ENCODE data around the gene CLIP3. TPM values are rescaled to one million over a fixed set of nuclear protein-coding genes. Genes with fewer than 3 reads are reported as not detected.

Gene CLIP3
- total and polyA plus RNA-seq, 4 donors, result 0.59 to 1.5 (median 0.80) TPM

GRCh38 chr19:35978832-35979365 lies 53.8 kb downstream of the CLIP3 start:
- Histone ChIP-seq H3K36me3 (ENCODE audit: control insufficient read depth in 4 of 4, insufficient read depth in 3 of 4, low read depth in 1 of 4, low read length in 3 of 4) (no peaks in the 10 kb centered on the region), H3K9me3 (ENCODE audit: control insufficient read depth in 4 of 4, low read length in 3 of 4) (no peaks in the 10 kb centered on the region), H3K4me3 (ENCODE audit: low read depth in 1 of 3, low read length in 3 of 3) (no peak overlapping the region), H3K4me1 (ENCODE audit: control insufficient read depth in 4 of 4, insufficient read depth in 4 of 4, low read length in 3 of 4) (no peaks in the 10 kb centered on the region), H3K27me3 (ENCODE audit: control insufficient read depth in 4 of 4, insufficient read depth in 4 of 4, low read length in 3 of 4) (no peaks in the 10 kb centered on the region), H3K9ac (ENCODE audit: low read depth in 1 of 2, low read length in 2 of 2) (no peak overlapping the region), H3K27ac (ENCODE audit: low read depth in 1 of 2, low read length in 2 of 2) (no peak overlapping the region)
- 65% methylated on average over 20 of the region's 20 CpGs for whole genome bisulfite sequencing
- no peak for DNase-seq (ENCODE audit: low spot score)
- TF ChIP-seq HNF4G (IDR thresholded peaks at IDR 0.05) (no peak), ZBTB33 (IDR thresholded peaks at IDR 0.05) (no peak), FOXA2 (IDR thresholded peaks at IDR 0.05) (no peak), FOXA1 (IDR thresholded peaks at IDR 0.05) (no peak), REST (IDR thresholded peaks at IDR 0.05) (no peak), EGR1 (IDR thresholded peaks at IDR 0.05; ENCODE audit: low read depth in 2 of 2) (no peak), RAD21 (IDR thresholded peaks at IDR 0.05) (no peak), GABPA (IDR thresholded peaks at IDR 0.05 in 1 of 2, conservative IDR thresholded peaks at IDR 0.05 in 1 of 2) (no peak), RXRA (IDR thresholded peaks at IDR 0.05) (no peak), TAF1 (conservative IDR thresholded peaks at IDR 0.05) (no peak), MAX (IDR thresholded peaks at IDR 0.05) (no peak), NR2F2 (IDR thresholded peaks at IDR 0.05) (no peak)

- Histone ChIP-seq H3K27me3 (ENCODE audit: control insufficient read depth in 4 of 4, insufficient read depth in 4 of 4, low read length in 3 of 4) (no peaks in the 10 kb centered on the region), H3K4me3 (ENCODE audit: low read depth in 1 of 3, low read length in 3 of 3) (no peak overlapping the region), H3K9ac (ENCODE audit: low read depth in 1 of 2, low read length in 2 of 2) (no peak overlapping the region), H3K27ac (ENCODE audit: low read depth in 1 of 2, low read length in 2 of 2) (no peak overlapping the region), H3K4me1 (ENCODE audit: control insufficient read depth in 4 of 4, insufficient read depth in 4 of 4, low read length in 3 of 4) (no peaks in the 10 kb centered on the region), H3K36me3 (ENCODE audit: control insufficient read depth in 4 of 4, insufficient read depth in 3 of 4, low read depth in 1 of 4, low read length in 3 of 4) (no peaks in the 10 kb centered on the region), H3K9me3 (ENCODE audit: control insufficient read depth in 4 of 4, low read length in 3 of 4) (no peaks in the 10 kb centered on the region)
- TF ChIP-seq MAX (IDR thresholded peaks at IDR 0.05) (no peak), FOXA2 (IDR thresholded peaks at IDR 0.05) (no peak), YY1 (IDR thresholded peaks at IDR 0.05) (no peak), GABPA (IDR thresholded peaks at IDR 0.05 in 1 of 2, conservative IDR thresholded peaks at IDR 0.05 in 1 of 2) (no peak), ATF3 (IDR thresholded peaks at IDR 0.05) (no peak)
- 49% methylated on average over 5 of the region's 5 CpGs for WGBS
- DNase-seq (ENCODE audit: low spot score), result no peak
Measured at GRCh38 chr19:35978271-35978670, 54.4 kb downstream of the CLIP3 start.

All from liver (tissue), 9 donors.